Neural cell (in vitro differentiated cells): ENCODE measurements around the gene PSMD13. TPM values are rescaled to one million over a fixed set of nuclear protein-coding genes. Genes with fewer than 3 reads are reported as not detected.

ENCODE experiments used
- H2AFZ ChIP-seq: fragments of 200-600, 300-800 bp; sonication (generic), shearing (Covaris generic); 2 replicates; pipeline ENCODE4 v1.6.0; 2014; ENCODE audit warnings: low read depth, mild to moderate bottlenecking, antibody characterized with exemption, low read length, moderate library complexity
- H3F3A ChIP-seq: fragments of 200-600 bp; shearing (Covaris generic); 2 replicates; pipeline ENCODE4 v1.6.1; 2016; ENCODE audit warnings: mild to moderate bottlenecking, moderate library complexity, mixed read lengths, antibody characterized with exemption, low read length; ENCODE audit not compliant: insufficient read depth, poor library complexity, severe bottlenecking
- H3K27ac ChIP-seq: fragments of 200-600, 300-800 bp; sonication (generic), shearing (Covaris generic); 2 replicates; pipeline ENCODE4 v1.5.1; 2014; ENCODE audit warnings: mild to moderate bottlenecking, low read length, moderate library complexity
- H3K27me3 ChIP-seq: fragments of 300-800, 200-600 bp; sonication (generic), shearing (Covaris generic); 2 replicates; pipeline ENCODE4 v1.6.0; 2014; ENCODE audit warnings: mild to moderate bottlenecking, low read depth, low read length, moderate library complexity; ENCODE audit not compliant: insufficient read depth
- H3K36me3 ChIP-seq: fragments of 300-800, 200-600 bp; sonication (generic), shearing (Covaris generic); 2 replicates; pipeline ENCODE4 v1.5.1; 2014; ENCODE audit warnings: mild to moderate bottlenecking, antibody characterized with exemption, low read length, moderate library complexity; ENCODE audit not compliant: insufficient read depth
- H3K4me2 ChIP-seq: fragments of 300-800, 200-600 bp; sonication (generic), shearing (Covaris generic); 2 replicates; pipeline ENCODE4 v1.6.0; 2014; ENCODE audit warnings: mild to moderate bottlenecking, low read length
- H3K4me3 ChIP-seq: fragments of 300-800, 200-600 bp; sonication (generic), shearing (Covaris generic); 2 replicates; pipeline ENCODE4 v1.5.1; 2014; ENCODE audit warnings: mild to moderate bottlenecking, low read length, moderate library complexity
- H3K79me2 ChIP-seq: fragments of 200-600 bp; shearing (Covaris generic); replicated peaks from 2 replicates; pipeline ENCODE4 v1.6.0; 2014; ENCODE audit warnings: mild to moderate bottlenecking, low read length, moderate library complexity; ENCODE audit not compliant: insufficient read depth
- H3K9ac ChIP-seq: fragments of 300-800, 200-600 bp; sonication (generic), shearing (Covaris generic); 2 replicates; pipeline ENCODE4 v1.6.1; 2016; ENCODE audit warnings: mild to moderate bottlenecking, low read length, mixed read lengths
- H3K9me2 ChIP-seq: fragments of 200-600 bp; shearing (Covaris generic); 2 replicates; pipeline ENCODE4 v1.6.1; 2016; ENCODE audit warnings: mild to moderate bottlenecking, low read length, mixed read lengths; ENCODE audit not compliant: insufficient read depth
- H3K9me3 ChIP-seq: fragments of 200-600, 300-800 bp; sonication (generic), shearing (Covaris generic); 2 replicates; pipeline ENCODE4 v1.6.1; 2016; ENCODE audit warnings: mild to moderate bottlenecking, mixed run types, low read length, moderate library complexity, mixed read lengths
- H4K20me1 ChIP-seq: fragments of 200-600 bp; shearing (Covaris generic); 2 replicates; pipeline ENCODE4 v1.6.1; 2016; ENCODE audit warnings: mild to moderate bottlenecking, mixed run types; ENCODE audit not compliant: insufficient read depth
- EP300 ChIP-seq: fragments of 450-650 bp; conservative IDR thresholded peaks from 2 replicates; pipeline ENCODE4 v1.6.1; 2014; ENCODE audit warnings: antibody characterized with exemption, mild to moderate bottlenecking, moderate library complexity; ENCODE audit not compliant: poor library complexity, severe bottlenecking
- EZH2 ChIP-seq: fragments of 200-600, 300-800 bp; shearing (Covaris generic), sonication (generic); IDR thresholded peaks from 2 replicates; pipeline ENCODE4 v1.6.1; 2014; ENCODE audit warnings: antibody characterized with exemption, low read length, borderline replicate concordance, mild to moderate bottlenecking; ENCODE audit not compliant: insufficient read depth, poor library complexity, severe bottlenecking
- MXI1 ChIP-seq: fragments of 450-650 bp; conservative IDR thresholded peaks from 2 replicates; pipeline ENCODE4 v1.6.1; 2014; ENCODE audit warnings: antibody characterized with exemption, mild to moderate bottlenecking; ENCODE audit not compliant: poor library complexity, severe bottlenecking
- POLR2AphosphoS5 ChIP-seq: IDR thresholded peaks from 2 replicates; pipeline ENCODE4 v1.6.1; 2012
- RAD21 ChIP-seq: fragments of 450-650 bp; conservative IDR thresholded peaks from 2 replicates; pipeline ENCODE4 v1.6.1; 2014; ENCODE audit warnings: antibody characterized with exemption, mild to moderate bottlenecking, moderate library complexity
- SMC3 ChIP-seq: fragments of 450-650 bp; conservative IDR thresholded peaks from 2 replicates; pipeline ENCODE4 v1.6.1; 2014; ENCODE audit warnings: antibody characterized with exemption, mild to moderate bottlenecking, moderate library complexity; ENCODE audit not compliant: poor library complexity
- TAF1 ChIP-seq: IDR thresholded peaks from 2 replicates; pipeline ENCODE4 v1.6.1; 2012; ENCODE audit warnings: low read depth
- polyA plus RNA-seq: library from polyadenylated mRNA; depleted of rRNA; stranded (reverse); fragments of >200 nt; gene quantifications from 2 replicates; pipeline ENCODE4 v1.2.3, GENCODE V29; 2014
- TF ChIP-seq, protein P1 (sequence below): fragments of 450-650 bp; IDR thresholded peaks from 2 replicates; pipeline ENCODE4 v1.5.1; 2014; ENCODE audit warnings: antibody characterized with exemption, mild to moderate bottlenecking, moderate library complexity; ENCODE audit not compliant: poor library complexity, severe bottlenecking
- TF ChIP-seq, protein P2 (sequence below): IDR thresholded peaks from 2 replicates; pipeline ENCODE4 v1.6.1; 2012; ENCODE audit warnings: borderline replicate concordance

The PSMD13 gene
- polyA plus RNA-seq, 1 donor from 2014 or later, result 183 TPM

DNA sequence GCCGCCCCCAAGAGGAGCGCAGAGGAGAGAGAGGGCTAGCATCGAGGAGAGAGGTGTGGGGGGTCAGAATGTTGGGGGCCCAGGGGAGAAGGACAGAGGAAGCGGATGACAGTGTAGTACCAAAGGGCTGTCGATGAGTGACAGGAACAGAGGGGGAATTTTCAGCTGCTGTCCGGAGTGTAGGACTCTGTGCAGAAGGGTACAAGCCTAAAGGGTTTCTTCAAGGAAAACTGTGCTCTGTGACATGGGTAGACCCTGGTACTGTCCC, 36.1 kb downstream of the PSMD13 start:
- no peaks in the 10 kb centered on the region for H3K27me3 ChIP-seq
- TF ChIP-seq, protein P1, sequence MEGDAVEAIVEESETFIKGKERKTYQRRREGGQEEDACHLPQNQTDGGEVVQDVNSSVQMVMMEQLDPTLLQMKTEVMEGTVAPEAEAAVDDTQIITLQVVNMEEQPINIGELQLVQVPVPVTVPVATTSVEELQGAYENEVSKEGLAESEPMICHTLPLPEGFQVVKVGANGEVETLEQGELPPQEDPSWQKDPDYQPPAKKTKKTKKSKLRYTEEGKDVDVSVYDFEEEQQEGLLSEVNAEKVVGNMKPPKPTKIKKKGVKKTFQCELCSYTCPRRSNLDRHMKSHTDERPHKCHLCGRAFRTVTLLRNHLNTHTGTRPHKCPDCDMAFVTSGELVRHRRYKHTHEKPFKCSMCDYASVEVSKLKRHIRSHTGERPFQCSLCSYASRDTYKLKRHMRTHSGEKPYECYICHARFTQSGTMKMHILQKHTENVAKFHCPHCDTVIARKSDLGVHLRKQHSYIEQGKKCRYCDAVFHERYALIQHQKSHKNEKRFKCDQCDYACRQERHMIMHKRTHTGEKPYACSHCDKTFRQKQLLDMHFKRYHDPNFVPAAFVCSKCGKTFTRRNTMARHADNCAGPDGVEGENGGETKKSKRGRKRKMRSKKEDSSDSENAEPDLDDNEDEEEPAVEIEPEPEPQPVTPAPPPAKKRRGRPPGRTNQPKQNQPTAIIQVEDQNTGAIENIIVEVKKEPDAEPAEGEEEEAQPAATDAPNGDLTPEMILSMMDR, result no peak
- TF ChIP-seq TAF1, result no peak
- no peak for TF ChIP-seq POLR2AphosphoS5
- TF ChIP-seq EP300, result no peak
- no peak for TF ChIP-seq SMC3
- no peak for TF ChIP-seq RAD21
- TF ChIP-seq MXI1, result no peak
- TF ChIP-seq, protein P2, sequence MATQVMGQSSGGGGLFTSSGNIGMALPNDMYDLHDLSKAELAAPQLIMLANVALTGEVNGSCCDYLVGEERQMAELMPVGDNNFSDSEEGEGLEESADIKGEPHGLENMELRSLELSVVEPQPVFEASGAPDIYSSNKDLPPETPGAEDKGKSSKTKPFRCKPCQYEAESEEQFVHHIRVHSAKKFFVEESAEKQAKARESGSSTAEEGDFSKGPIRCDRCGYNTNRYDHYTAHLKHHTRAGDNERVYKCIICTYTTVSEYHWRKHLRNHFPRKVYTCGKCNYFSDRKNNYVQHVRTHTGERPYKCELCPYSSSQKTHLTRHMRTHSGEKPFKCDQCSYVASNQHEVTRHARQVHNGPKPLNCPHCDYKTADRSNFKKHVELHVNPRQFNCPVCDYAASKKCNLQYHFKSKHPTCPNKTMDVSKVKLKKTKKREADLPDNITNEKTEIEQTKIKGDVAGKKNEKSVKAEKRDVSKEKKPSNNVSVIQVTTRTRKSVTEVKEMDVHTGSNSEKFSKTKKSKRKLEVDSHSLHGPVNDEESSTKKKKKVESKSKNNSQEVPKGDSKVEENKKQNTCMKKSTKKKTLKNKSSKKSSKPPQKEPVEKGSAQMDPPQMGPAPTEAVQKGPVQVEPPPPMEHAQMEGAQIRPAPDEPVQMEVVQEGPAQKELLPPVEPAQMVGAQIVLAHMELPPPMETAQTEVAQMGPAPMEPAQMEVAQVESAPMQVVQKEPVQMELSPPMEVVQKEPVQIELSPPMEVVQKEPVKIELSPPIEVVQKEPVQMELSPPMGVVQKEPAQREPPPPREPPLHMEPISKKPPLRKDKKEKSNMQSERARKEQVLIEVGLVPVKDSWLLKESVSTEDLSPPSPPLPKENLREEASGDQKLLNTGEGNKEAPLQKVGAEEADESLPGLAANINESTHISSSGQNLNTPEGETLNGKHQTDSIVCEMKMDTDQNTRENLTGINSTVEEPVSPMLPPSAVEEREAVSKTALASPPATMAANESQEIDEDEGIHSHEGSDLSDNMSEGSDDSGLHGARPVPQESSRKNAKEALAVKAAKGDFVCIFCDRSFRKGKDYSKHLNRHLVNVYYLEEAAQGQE, result no peak
- no peak for TF ChIP-seq EZH2
- H3K79me2 ChIP-seq, result no peaks in the 10 kb centered on the region
- H3F3A ChIP-seq, result no peaks in the 10 kb centered on the region
- H3K36me3 ChIP-seq, result no peaks in the 10 kb centered on the region
- H3K9me3 ChIP-seq, result no peaks in the 10 kb centered on the region
- H3K9ac ChIP-seq, result no peak overlapping the region
- no peak overlapping the region for H2AFZ ChIP-seq
- no peaks in the 10 kb centered on the region for H4K20me1 ChIP-seq
- no peak overlapping the region for H3K4me3 ChIP-seq
- H3K27ac ChIP-seq, result no peak overlapping the region
- no peak overlapping the region for H3K4me2 ChIP-seq
- H3K9me2 ChIP-seq, result no peaks in the 10 kb centered on the region

DNA sequence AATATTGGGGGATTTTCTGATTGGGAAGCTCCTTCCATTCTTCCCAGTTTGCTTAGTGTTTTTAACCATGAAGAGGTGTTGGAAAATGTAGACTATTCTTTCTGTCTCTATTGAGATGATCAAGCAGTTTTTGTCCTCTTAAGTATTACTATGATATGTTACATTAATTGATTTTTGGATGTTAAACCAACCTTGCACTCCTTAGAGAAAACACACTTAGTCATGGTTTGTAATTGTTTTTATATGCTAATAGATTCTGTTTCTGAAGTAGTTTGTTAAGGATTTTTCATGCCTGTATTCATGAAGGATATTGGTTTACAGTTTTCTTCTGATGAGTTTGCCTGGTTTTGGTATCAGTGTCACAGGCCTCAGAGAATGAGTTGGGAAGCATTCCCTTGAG, 39.4 kb downstream of the PSMD13 start:
- Histone ChIP-seq H3F3A (no peaks in the 10 kb centered on the region), H3K9me2 (no peaks in the 10 kb centered on the region), H3K4me2 (no peak overlapping the region), H2AFZ (no peak overlapping the region), H3K36me3 (no peaks in the 10 kb centered on the region), H3K27me3 (no peaks in the 10 kb centered on the region), H3K9ac (no peak overlapping the region), H3K4me3 (no peak overlapping the region), H3K9me3 (no peaks in the 10 kb centered on the region), H3K27ac (no peak overlapping the region), H3K79me2 (no peaks in the 10 kb centered on the region), H4K20me1 (no peaks in the 10 kb centered on the region)
- TF ChIP-seq EZH2, result no peak
- no peak for TF ChIP-seq EP300
- TF ChIP-seq, protein P2, result no peak
- no peak for TF ChIP-seq RAD21
- no peak for TF ChIP-seq TAF1
